HG03442 (cell line): ENCODE results near the gene SREK1.
A peak's percentile ranks its signal among the peaks of the same experiment; 100 is the strongest.

Experiments used
- ATAC-seq: cut with Tn5 transposase; IDR thresholded peaks from one replicate; pipeline ENCODE4 v1.9.1; 2021; ENCODE audit warnings: mild to moderate bottlenecking, moderate library complexity; ENCODE audit not compliant: unreplicated experiment

Gene SREK1

DNA sequence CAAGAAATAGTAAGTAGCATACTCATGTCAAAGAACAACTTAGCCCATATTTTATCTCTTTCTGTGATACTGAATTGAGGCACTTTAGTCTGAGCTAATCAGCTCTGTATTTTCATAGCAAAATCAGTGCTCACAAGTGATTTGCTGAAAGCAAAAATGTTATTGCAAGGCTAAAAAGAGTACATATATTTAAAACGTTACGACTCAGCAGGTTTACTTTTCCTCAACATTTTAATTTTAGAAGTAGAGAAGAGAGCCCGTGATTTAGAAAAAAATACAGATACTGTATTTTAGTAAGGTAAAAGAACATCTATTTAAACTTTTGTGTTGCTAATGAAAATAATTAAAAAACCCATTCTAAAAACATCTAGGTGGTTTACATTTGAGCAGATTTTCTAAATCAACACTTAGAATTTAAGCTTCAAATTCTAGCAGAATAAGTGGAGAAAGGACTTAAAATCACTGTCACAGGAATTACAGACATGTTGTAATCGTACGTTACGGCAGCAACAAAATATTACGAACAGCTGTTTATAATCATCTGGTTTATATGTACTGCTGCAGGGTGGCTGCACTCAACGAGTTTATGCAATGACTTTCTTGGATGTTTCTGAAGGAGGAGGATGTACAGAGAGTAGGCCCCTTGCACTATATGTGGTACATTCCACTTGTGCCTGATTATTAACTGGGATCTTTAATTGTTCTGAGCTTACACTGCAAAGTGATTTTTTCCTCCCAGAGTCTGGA, 20.1 kb downstream of the SREK1 start:
- no peak for ATAC-seq

DNA sequence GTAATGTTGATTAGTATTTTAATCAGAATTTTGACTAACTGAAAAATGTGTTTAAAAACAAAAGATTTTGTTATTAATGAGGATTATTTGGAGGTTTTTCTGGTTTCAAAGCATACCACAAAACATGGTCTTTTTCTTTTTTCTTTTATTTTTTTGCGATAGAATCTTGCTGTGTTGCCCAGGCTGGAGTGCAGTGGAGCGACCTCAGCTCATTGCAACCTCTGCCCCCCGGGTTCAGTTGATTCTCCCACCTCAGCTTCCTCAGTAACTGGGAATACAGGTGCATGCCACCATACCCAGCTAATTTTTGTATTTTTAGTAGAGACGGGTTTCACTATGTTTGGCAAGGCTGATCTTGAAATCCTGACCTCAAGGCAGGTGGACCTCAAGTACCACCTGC, 24.1 kb downstream of the SREK1 start:
- no peak for ATAC-seq

DNA sequence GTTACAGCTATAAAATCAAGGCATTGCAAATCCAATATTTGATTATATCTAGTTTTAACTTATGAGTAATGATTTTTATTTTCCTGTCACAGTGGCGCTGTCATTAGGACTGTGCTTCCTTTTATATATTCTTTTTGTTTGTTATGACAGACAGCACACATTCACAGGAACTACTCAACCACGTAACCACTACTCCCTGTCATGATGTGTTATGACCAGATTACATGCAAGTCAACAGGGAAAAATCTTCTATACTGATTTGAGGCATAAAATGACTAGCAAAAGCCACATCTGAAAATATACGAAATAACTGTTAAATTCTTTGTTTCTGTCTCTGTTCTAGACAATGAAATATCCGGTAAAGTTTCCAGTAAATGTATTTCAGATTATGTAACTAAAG, 25.4 kb downstream of the SREK1 start:
- ATAC-seq = peak; percentile 77

DNA sequence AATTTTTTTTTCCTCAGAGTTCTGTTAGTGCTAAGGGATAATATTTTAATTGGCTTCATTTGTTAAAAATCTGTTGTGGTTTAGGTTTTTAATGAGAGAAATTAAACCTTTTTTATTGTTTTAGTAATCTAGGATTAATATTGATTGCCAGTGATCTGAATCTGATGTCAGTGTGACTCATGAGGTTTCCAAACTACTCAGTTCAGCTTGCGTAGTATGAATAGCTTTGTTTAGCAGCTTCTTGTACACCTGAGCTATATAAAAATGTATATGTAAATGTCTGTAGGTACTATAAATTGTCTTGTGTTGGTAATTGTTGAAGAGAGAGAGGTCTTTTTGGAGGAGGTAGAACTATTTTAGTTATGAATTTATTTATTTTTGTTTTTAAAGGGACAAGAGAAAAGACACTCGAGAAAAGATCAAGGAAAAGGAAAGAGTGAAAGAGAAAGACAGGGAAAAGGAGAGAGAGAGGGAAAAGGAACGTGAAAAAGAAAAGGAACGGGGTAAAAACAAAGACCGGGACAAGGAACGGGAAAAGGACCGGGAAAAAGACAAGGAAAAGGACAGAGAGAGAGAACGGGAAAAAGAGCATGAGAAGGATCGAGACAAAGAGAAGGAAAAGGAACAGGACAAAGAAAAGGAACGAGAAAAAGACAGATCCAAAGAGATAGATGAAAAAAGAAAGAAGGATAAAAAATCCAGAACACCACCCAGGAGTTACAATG, 26.3 kb downstream of the SREK1 start:
- ATAC-seq = no peak

GRCh38 chr5:66171349-66172344, 27.5 kb downstream of the SREK1 start:
- peak; percentile 65 for ATAC-seq

GRCh38 chr5:66174338-66174737, 30.2 kb downstream of the SREK1 start:
- no peak for ATAC-seq

- no peak for ATAC-seq
Observed at GRCh38 chr5:66178799-66179198, 34.7 kb downstream of the SREK1 start.

DNA sequence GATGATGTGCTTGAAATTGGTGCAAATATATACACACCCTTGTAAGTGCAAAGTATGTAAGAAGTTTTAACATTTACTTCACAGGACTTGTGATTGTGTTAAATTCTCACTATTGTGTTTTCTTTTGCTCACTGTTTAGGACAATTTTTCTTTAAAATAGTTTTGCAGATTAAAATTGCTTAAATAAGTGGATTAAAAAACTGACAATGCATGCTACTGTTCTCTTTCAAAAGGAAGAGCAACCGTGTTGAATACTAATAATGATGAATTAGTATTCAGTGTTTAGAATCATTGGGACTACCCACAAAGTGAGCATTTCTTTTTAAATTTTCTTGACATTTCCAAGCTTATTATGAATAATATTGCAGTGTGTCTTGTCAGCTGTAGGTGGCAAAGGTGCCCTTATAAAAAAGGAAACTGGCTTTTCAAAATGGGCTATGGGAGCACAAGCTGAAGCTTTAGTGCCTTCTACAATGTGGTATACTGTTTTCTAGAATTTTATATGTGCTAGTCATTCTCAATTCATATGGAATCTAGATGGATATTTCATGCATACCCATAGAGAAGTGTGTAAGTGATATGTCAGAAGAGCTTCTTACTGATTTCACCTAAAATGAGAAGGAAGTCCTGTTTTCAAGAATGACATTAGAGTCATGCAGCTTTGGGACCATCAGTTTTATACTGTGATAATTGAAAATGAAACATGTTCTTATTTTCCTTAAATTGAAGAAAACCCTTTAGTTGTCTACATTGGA, 35.4 kb downstream of the SREK1 start:
- no peak for ATAC-seq

- no peak for ATAC-seq
Observed at GRCh38 chr5:66180282-66181155, 36.4 kb downstream of the SREK1 start.

GRCh38 chr5:66186108-66186507, 42.0 kb downstream of the SREK1 start:
- ATAC-seq = no peak

GRCh38 chr5:66193419-66193818, 49.3 kb downstream of the SREK1 start:
- no peak for ATAC-seq

- ATAC-seq = no peak
Observed at GRCh38 chr5:66197764-66198405, 53.8 kb downstream of the SREK1 start.

DNA sequence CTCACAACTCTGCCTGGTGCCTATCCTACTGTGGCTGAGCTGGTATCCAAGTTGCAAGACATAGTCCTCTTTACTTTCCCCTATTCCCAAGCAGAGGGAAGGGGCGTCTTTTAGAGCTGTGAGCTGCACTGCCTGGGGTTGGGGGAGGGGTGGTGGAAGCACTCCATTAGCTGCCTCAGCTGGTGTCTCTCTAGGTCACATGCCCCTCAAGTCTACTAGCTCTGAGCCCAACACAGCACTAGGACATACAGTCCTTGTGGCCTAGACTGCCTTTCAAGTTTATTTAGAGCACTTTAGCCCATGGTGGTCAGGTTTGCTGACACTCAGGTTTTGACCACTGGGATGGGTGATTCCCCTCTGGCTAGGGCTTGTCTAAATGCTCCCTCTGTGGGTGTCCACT, 54.7 kb downstream of the SREK1 start:
- ATAC-seq = no peak

DNA sequence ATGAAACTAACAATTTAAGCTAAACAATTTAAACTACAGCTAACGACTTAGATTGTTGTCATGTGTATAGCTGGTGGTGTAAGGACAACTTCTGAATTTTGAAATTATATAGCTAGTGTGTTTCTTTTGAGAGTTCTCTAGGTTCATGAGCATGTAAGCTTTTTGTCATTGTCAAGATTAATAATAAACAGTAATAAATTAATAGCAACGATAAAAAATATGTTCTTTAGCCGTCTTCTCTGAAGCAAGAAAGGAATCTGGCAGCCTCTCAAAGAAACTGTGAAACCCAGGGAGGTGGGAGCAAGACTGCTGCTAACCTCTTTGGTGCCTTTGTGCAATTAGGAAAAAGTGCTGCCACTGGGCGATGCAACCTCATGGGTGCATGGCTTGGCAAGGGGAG, 59.4 kb downstream of the SREK1 start:
- no peak for ATAC-seq

GRCh38 chr5:66206465-66206864, 62.4 kb downstream of the SREK1 start:
- no peak for ATAC-seq

DNA sequence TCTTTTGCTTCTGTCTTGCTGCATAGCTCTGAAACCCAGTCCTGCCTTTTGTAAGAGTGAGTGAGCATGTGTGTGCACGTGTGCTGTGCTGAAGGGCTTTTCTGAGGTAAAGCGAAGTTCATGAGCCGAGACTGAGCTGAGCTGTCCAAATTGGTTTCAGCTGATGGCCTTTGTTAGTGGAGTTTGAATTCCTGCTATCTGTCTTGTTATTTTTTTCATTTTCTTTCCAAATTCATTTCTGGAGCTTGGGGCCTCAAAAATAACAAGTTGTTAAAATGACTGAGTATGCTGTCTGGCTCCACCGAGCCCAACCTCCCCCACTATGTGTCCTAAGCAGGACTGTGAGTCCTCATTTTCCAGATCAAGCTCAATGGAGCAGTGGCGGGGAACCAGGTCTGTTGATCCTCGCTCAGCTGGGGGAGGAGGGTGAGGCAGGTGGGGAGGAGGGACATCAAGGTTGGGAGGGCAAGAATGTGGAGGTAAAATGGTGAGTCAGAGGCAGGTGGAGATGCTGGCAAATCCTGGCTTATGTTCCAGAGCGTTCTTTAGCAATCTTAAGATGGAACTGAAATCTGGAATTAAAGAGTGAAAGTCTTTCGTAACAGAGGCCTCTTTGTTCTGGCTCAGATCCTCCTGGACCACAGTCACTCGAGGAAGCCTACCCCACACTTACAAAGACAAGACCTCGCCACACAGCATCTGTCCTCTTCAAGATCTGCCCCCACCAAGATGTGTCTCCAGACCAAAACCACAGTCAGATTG, 63.9 kb downstream of the SREK1 start:
- ATAC-seq = no peak

- no peak for ATAC-seq
Observed at GRCh38 chr5:66209350-66209749, 65.2 kb downstream of the SREK1 start.

GRCh38 chr5:66209794-66210193, 65.7 kb downstream of the SREK1 start:
- no peak for ATAC-seq
